Activated naive CD4-positive, alpha-beta T cell treated with anti-CD3 and anti-CD28 coated beads, Interleukin-2, amount 10 ng/mL, durations not matched to agents 7 days and 5 days (primary cell): ENCODE data around the gene RNF175.
"Not testable (repeated sequence)": the region's sequence is repeated elsewhere in the genome, so short reads cannot be mapped to it uniquely, and the experiment has no call there.

Experiments used
- CTCF ChIA-PET: fragments of 350-600 bp; sonication (Branson Sonifier 250); formaldehyde crosslinking; loops from one replicate; lab custom pipeline; 2021; ENCODE audit warnings: antibody characterized with exemption; lab: Charles Lee
- DNase-seq: peaks from one replicate; pipeline ENCODE4 v3.0.0-alpha.2; 2020
- H3K27ac Mint-ChIP-seq: one replicate; pipeline ENCODE4 v1.8.0; 2021; ENCODE audit warnings: mild to moderate bottlenecking, moderate library complexity, mixed read lengths
- H3K27me3 Mint-ChIP-seq: one replicate; pipeline ENCODE4 v1.8.0; 2021; ENCODE audit warnings: mild to moderate bottlenecking, mixed read lengths
- H3K36me3 Mint-ChIP-seq: one replicate; pipeline ENCODE4 v1.8.0; 2021; ENCODE audit warnings: mixed read lengths
- H3K4me1 Mint-ChIP-seq: one replicate; pipeline ENCODE4 v1.8.0; 2021; ENCODE audit warnings: mixed read lengths
- H3K4me3 Mint-ChIP-seq: one replicate; pipeline ENCODE4 v1.8.0; 2021; ENCODE audit warnings: mild to moderate bottlenecking, moderate library complexity, mixed read lengths
- H3K9me3 Mint-ChIP-seq: one replicate; pipeline ENCODE4 v1.8.0; 2021; ENCODE audit warnings: mixed read lengths

RNF175 gene

DNA sequence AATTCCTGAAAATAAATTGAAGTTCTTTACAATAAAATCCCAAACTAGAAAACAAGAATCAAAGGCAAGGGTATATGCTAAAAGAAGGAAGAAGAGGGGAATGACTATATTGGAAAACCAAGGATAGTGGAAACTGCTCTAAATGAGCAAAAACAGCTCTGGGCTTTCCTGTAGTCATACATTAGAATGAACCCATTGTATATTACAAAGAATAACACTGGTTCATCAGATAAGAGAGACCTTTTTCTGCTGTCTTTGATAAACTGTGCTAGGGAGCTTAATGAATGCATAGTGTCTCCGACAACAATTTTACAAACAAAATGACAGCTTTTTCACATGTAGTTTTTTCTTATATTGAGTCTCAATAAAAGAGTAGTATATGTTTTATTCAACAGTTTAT lies 49.1 kb downstream of the RNF175 start:
- no peaks in the 10 kb centered on the region for H3K27me3 Mint-ChIP-seq
- no peak for DNase-seq
- H3K4me1 Mint-ChIP-seq, result peaks cover 38% of the 10 kb centered on the region
- peaks cover 2% of the 10 kb centered on the region for H3K9me3 Mint-ChIP-seq
- H3K4me3 Mint-ChIP-seq, result no peak overlapping the region
- H3K36me3 Mint-ChIP-seq, result no peaks in the 10 kb centered on the region
- CTCF ChIA-PET, result interaction anchor here (0.8 kb wide), 1 partner anchor 39 kb away, joined by 3 read pairs; no protein-coding TSS in a partner anchor
- no peak overlapping the region for H3K27ac Mint-ChIP-seq

DNA sequence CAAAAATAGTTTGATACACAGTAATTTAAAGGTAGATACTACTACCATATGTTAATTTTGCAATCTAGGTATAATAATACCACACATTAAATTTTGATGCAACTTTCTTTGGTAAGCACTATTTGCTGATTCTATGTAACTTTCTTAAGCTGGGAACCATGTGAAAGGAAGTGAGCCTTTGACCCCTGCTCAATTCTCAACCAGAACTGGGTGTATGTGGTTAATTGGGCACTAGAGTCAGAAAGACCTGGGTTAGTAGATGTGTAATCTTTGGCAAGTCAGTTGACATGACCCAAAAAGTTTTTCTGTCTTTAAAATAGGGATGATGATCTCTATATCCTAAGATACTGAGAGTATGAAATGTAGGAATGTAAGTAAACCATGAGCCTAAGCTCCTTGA lies 53.3 kb downstream of the RNF175 start:
- H3K9me3 Mint-ChIP-seq, result peaks cover 2% of the 10 kb centered on the region
- no peaks in the 10 kb centered on the region for H3K27me3 Mint-ChIP-seq
- peak overlapping the region; percentile 80 for H3K27ac Mint-ChIP-seq
- CTCF ChIA-PET, result interaction anchor here (1.4 to 1.5 kb wide), 2 partner anchors 51 to 57 kb away, joined by 4 read pairs; no protein-coding TSS in a partner anchor
- H3K4me1 Mint-ChIP-seq, result peaks cover 37% of the 10 kb centered on the region
- peaks cover 8% of the 10 kb centered on the region for H3K36me3 Mint-ChIP-seq
- no peak overlapping the region for H3K4me3 Mint-ChIP-seq
- DNase-seq, result no peak

DNA sequence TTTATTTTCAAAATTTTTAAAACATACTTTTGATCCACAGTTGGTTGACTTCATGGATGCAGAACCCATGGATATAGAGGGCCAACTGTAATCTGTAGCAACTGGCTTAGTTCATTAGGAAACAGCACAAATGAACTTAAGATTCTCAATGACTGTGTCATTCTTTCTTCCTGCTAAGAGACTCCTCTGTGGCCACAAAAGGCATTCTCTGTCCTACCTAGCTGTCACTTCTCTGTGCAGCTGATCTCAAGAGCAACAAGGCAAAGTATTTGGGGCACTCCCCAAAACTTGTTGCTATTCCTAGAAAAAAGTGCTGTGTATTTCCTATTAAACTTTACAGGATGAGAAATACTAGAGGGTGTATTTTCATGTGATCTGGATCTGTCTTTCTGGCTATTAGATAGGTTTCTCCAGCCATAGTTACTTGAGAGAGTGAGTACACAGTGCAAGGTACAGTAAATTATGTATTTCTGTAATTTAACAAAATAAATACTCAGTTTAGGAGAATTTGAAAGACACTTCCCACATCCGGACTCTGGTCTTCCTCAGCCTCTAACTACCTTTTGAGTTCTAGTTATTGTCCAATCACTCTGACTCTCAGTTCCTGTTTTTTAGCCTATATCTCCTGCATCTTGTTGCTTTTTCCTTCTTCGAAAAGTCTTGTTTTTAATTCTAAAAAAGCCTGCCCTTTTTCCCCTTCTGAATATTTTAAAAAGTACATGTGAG lies 53.9 kb downstream of the RNF175 start:
- Mint-ChIP-seq H3K4me3 (no peak overlapping the region), H3K4me1 (peaks cover 37% of the 10 kb centered on the region), H3K9me3 (peaks cover 2% of the 10 kb centered on the region), H3K27ac (peak overlapping the region; percentile 80), H3K36me3 (peaks cover 8% of the 10 kb centered on the region), H3K27me3 (no peaks in the 10 kb centered on the region)
- CTCF ChIA-PET, result interaction anchor here (0.7 to 1.5 kb wide), 3 partner anchors 51 to 1311 kb away, joined by 3 to 4 read pairs (median 4); no protein-coding TSS in a partner anchor
- no peak for DNase-seq

GRCh38 chr4:153704522-153704921 lies 55.3 kb downstream of the RNF175 start:
- Mint-ChIP-seq H3K9me3 (peaks cover 4% of the 10 kb centered on the region), H3K27ac (no peak overlapping the region), H3K36me3 (peaks cover 10% of the 10 kb centered on the region), H3K27me3 (no peaks in the 10 kb centered on the region), H3K4me3 (no peak overlapping the region), H3K4me1 (peaks cover 33% of the 10 kb centered on the region)
- DNase-seq, result no peak
- CTCF ChIA-PET, result no interaction called here

DNA sequence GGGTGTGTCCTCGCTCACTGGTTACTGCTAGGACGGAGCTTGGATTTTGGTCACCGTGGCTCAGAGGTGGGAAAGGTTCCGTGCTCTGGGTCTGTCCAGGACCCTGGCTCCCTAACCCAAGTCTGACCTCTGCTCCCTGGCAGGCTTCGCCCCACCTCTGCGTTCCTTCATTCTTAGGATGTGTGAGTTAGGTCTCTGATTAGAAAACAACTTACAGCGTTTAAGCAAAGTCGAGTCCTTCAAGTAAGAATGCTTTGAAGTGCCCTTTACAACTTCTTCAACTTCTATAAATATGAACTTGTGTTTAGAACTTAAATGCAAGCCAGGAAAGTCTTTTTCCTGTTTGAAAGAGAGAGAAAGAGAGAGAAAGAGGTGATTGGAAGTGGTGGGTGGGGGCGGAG lies 74.9 kb downstream of the RNF175 start:
- Mint-ChIP-seq H3K4me1 (peaks cover 19% of the 10 kb centered on the region), H3K36me3 (peaks cover 21% of the 10 kb centered on the region), H3K9me3 (peaks cover 22% of the 10 kb centered on the region), H3K27me3 (peaks cover 48% of the 10 kb centered on the region), H3K4me3 (peak overlapping the region; percentile 79), H3K27ac (peak overlapping the region; percentile 37)
- CTCF ChIA-PET, result no interaction called here
- no peak for DNase-seq

- Mint-ChIP-seq H3K4me1 (peaks cover 19% of the 10 kb centered on the region), H3K27ac (peak within 1 kb of the TSS; percentile 37), H3K27me3 (peaks cover 54% of the 10 kb centered on the region), H3K4me3 (peak within 1 kb of the TSS; percentile 79), H3K9me3 (peaks cover 16% of the 10 kb centered on the region), H3K36me3 (peaks cover 17% of the 10 kb centered on the region)
- peak; percentile 77 for DNase-seq
- CTCF ChIA-PET, result interaction anchor here (1.2 kb wide), 1 partner anchor 78 kb away, joined by 3 read pairs; no protein-coding TSS in a partner anchor
Measured at GRCh38 chr4:153684182-153684970, 75.4 kb downstream of the RNF175 start, which contains the start of gene TLR2. TSS of gene TLR2 (plus strand) at chr4:153684280. CDS start at chr4:153702908, 18,628 bp downstream.

DNA sequence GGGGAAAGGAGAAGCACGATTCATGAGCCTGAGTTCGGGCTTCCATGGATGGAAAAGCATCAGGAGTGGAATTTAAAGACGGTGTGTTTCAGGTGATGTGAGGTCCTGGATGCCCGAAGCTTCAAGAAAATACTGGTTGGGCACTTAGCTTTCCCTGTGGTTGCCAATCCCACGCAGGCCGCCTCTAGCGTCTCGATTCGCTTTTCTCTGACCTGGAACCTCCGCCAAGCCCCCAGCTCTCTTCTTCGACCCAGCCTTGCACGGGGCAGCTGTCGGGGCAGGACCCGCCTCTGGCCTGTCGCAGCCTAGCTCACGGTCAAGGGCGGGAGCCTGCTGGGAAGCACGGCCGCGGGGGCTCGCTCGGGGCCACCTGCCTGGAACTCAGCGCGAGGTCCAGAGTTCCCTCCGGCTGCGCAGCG lies 76.1 kb downstream of the RNF175 start:
- Mint-ChIP-seq H3K4me3 (peak overlapping the region; percentile 73), H3K36me3 (peaks cover 13% of the 10 kb centered on the region), H3K27ac (no peak overlapping the region), H3K27me3 (peaks cover 54% of the 10 kb centered on the region), H3K4me1 (peaks cover 19% of the 10 kb centered on the region), H3K9me3 (peaks cover 10% of the 10 kb centered on the region)
- CTCF ChIA-PET, result interaction anchor here (1.2 kb wide), 1 partner anchor 79 kb away, joined by 3 read pairs; no protein-coding TSS in a partner anchor
- no peak for DNase-seq

- Mint-ChIP-seq H3K4me3 (no peak overlapping the region), H3K9me3 (peaks cover 19% of the 10 kb centered on the region), H3K4me1 (peaks cover 7% of the 10 kb centered on the region), H3K27me3 (peaks cover 49% of the 10 kb centered on the region), H3K27ac (no peak overlapping the region), H3K36me3 (peaks cover 4% of the 10 kb centered on the region)
- no peak for DNase-seq
- CTCF ChIA-PET, result no interaction called here
Measured at GRCh38 chr4:153679486-153679885, 80.3 kb downstream of the RNF175 start.

- Mint-ChIP-seq H3K4me3 (no peak overlapping the region), H3K27ac (no peak overlapping the region), H3K9me3 (peaks cover 19% of the 10 kb centered on the region), H3K36me3 (peaks cover 4% of the 10 kb centered on the region), H3K27me3 (peaks cover 32% of the 10 kb centered on the region), H3K4me1 (no peaks in the 10 kb centered on the region)
- CTCF ChIA-PET, result no interaction called here
- no peak for DNase-seq
Measured at GRCh38 chr4:153676984-153677383, 82.8 kb downstream of the RNF175 start.

DNA sequence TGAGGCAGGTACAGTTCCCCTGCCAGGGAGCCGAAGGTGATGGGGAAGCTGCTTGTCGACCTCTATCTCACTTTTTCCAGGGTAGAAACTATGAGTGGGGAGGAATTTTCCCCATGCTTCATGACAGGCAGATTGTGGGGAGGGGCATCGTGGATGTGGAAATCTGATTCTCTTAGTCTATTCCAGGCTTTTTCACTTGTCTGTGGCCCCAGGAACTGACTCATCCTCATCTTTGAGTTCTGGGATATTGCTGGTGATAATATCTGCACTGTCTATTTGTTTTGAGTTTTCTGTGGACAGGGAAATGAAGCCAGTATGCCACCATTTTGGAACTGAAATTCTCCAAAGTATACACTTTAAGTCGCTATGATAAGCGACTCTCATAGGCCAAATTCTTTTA lies 83.3 kb downstream of the RNF175 start:
- CTCF ChIA-PET, result no interaction called here
- peaks cover 19% of the 10 kb centered on the region for H3K9me3 Mint-ChIP-seq
- no peak for DNase-seq

GRCh38 chr4:153669838-153670237 lies 90.0 kb downstream of the RNF175 start:
- CTCF ChIA-PET, result no interaction called here

More for the DNA sequence above, 83.3 kb downstream of the RNF175 start:
- H3K36me3 Mint-ChIP-seq, result peaks cover 4% of the 10 kb centered on the region
- no peaks in the 10 kb centered on the region for H3K4me1 Mint-ChIP-seq
- H3K27me3 Mint-ChIP-seq, result peaks cover 27% of the 10 kb centered on the region
- no peak overlapping the region for H3K27ac Mint-ChIP-seq
- H3K4me3 Mint-ChIP-seq, result no peak overlapping the region

DNA sequence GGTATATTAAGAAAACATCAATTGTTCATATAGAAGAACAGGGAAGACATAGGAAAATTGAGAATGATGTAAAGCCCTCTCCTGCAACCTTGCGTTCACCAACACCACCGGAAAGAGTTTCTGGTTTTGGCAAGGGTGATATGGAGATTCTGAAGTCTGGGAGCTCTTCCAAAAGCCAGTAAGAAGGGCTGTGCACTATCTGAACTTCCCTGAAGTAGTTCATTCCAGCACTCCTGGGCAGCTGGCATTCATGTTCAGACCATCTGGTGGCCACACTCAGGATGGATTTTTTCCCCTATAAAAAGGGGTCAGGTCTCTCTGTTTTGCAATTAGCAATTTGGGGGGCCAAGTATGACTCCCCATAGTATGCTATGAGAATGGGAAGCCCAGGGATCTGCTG lies 91.2 kb downstream of the RNF175 start:
- CTCF ChIA-PET, result no interaction called here
- Mint-ChIP-seq H3K27ac (no peak overlapping the region), H3K4me1 (no peaks in the 10 kb centered on the region), H3K27me3 (peaks cover 42% of the 10 kb centered on the region), H3K9me3 (peaks cover 2% of the 10 kb centered on the region), H3K36me3 (no peaks in the 10 kb centered on the region), H3K4me3 (no peak overlapping the region)
- DNase-seq, result no peak

More at GRCh38 chr4:153669838-153670237, 90.0 kb downstream of the RNF175 start:
- Mint-ChIP-seq H3K4me1 (no peaks in the 10 kb centered on the region), H3K9me3 (peaks cover 2% of the 10 kb centered on the region), H3K4me3 (no peak overlapping the region), H3K27ac (no peak overlapping the region), H3K27me3 (peaks cover 38% of the 10 kb centered on the region), H3K36me3 (peaks cover 1% of the 10 kb centered on the region)
- no peak for DNase-seq

GRCh38 chr4:153666505-153666904 lies 93.3 kb downstream of the RNF175 start:
- H3K27ac Mint-ChIP-seq, DNase-seq, CTCF ChIA-PET, H3K4me3 Mint-ChIP-seq, H3K36me3 Mint-ChIP-seq, H3K4me1 Mint-ChIP-seq: not testable (repeated sequence)
- peaks cover 36% of the 10 kb centered on the region for H3K27me3 Mint-ChIP-seq
- peaks cover 12% of the 10 kb centered on the region for H3K9me3 Mint-ChIP-seq

DNA sequence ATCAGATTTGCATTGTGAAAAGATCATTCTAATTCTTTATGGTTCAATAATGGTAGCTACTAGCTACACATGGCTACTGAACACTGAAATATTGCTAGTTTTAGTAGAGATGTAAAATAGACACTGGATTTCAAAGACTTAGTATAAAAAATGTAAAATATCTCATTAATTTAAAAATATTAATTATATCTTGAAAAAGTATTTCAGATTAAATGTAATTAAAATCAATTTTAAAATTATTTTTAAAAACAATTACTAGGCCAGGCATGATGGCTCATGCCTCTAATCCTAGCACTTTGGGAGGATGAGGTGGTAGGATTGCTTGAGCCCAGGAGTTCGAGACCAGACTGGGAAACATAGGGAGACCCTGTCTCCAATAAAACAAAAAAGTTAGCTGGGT lies 96.2 kb downstream of the RNF175 start:
- Mint-ChIP-seq H3K9me3 (peaks cover 12% of the 10 kb centered on the region), H3K36me3 (no peaks in the 10 kb centered on the region), H3K27ac (no peak overlapping the region), H3K27me3 (peaks cover 35% of the 10 kb centered on the region), H3K4me3 (no peak overlapping the region), H3K4me1 (no peaks in the 10 kb centered on the region)
- CTCF ChIA-PET, result interaction anchor here (1.2 kb wide), 1 partner anchor 11 kb away, joined by 4 read pairs; no protein-coding TSS in a partner anchor
- no peak for DNase-seq
